ENCODE results near the gene ANKZF1. TPM values are rescaled to one million over a fixed set of nuclear protein-coding genes. Genes with fewer than 3 reads are reported as not detected.

The ANKZF1 gene
- total RNA-seq, 2 experiments from 2014 or later, result 97.0 to 97.5 TPM

DNA sequence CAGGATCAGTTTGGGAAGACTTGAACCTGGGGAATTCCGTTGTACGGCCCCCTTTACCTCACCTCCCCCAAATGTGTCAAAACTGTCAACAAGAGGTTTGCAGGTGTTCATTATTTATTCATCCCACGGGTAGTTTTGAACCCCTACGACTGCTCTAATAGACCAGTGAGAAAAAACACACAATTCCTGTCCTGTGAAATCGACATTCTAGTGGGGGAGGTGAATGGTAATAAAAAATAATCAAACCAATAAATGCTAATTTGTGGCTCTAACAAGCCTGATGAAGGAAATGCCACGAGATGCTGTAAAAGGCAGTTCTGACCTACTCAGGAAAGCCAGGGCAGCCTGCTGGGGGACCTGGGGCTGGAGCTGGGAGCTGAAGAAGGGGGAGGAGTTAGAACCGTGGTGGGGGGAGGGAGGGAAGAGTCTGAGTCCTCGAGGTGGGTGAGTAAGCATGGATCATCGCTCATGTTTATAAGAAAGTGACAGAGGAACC is 49.1 kb downstream of the ANKZF1 start:
- no peak for DNase-seq

GRCh38 chr2:219279151-219279915 is 49.7 kb downstream of the ANKZF1 start, which contains the start of gene DNAJB2:
Gene DNAJB2 (plus strand): TSS chr2:219279366. CDS start chr2:219279834, 468 bp downstream.
- intact Hi-C loops (cut with micrococcal nuclease), result loop anchor here (1.0 to 2.0 kb wide), 13 partner anchors 16 to 1009 kb away; partner anchors contain the start of genes AAMP, ABCB6, ANKZF1 and ATG9A
- Mint-ChIP-seq H3K27me3 (no peaks in the 10 kb centered on the region), H3K36me3 (peaks cover 24% of the 10 kb centered on the region), H3K4me3 (peak within 1 kb of the TSS; percentile 80), H3K4me1 (ENCODE audit: low read depth) (peaks cover 43% of the 10 kb centered on the region), H3K9me3 (no peaks in the 10 kb centered on the region), H3K27ac (peak within 1 kb of the TSS; percentile 95)
- CTCF ChIA-PET, result interaction anchor here (0.8 to 14.1 kb wide), 17 partner anchors 9 to 299 kb away, joined by 3 to 252 read pairs (median 8); partner anchors contain the start of genes ANKZF1, ATG9A, CNPPD1 and DNPEP
- POLR2A ChIA-PET, result interaction anchor here (0.8 to 6.5 kb wide), 10 partner anchors 15 to 108 kb away, joined by 4 to 85 read pairs (median 11); partner anchors contain the start of genes ANKZF1, ATG9A, CNPPD1 and DNPEP
- DNase-seq, result peak; percentile 100

More for the DNA sequence above, 49.1 kb downstream of the ANKZF1 start:
- ChIA-PET POLR2A (interaction anchor here (1.0 to 6.5 kb wide), 10 partner anchors 16 to 109 kb away, joined by 3 to 85 read pairs (median 11); partner anchors contain the start of genes ANKZF1, ATG9A, CNPPD1 and DNPEP), CTCF (interaction anchor here (0.6 to 14.1 kb wide), 23 partner anchors 9 to 299 kb away, joined by 3 to 252 read pairs (median 5); partner anchors contain the start of genes ANKZF1, ATG9A, CNPPD1 and DNPEP)
- H3K4me1 Mint-ChIP-seq (ENCODE audit: low read depth), result peaks cover 43% of the 10 kb centered on the region
- intact Hi-C loops (cut with micrococcal nuclease), result loop anchor here (1.0 to 2.0 kb wide), 13 partner anchors 17 to 1008 kb away; partner anchors contain the start of genes AAMP, ABCB6, ANKZF1 and ATG9A
- H3K36me3 Mint-ChIP-seq, result peaks cover 21% of the 10 kb centered on the region
- no peaks in the 10 kb centered on the region for H3K27me3 Mint-ChIP-seq
- peak overlapping the region; percentile 70 for H3K4me3 Mint-ChIP-seq
- H3K9me3 Mint-ChIP-seq, result no peaks in the 10 kb centered on the region
- H3K27ac Mint-ChIP-seq, result peak overlapping the region; percentile 95

DNA sequence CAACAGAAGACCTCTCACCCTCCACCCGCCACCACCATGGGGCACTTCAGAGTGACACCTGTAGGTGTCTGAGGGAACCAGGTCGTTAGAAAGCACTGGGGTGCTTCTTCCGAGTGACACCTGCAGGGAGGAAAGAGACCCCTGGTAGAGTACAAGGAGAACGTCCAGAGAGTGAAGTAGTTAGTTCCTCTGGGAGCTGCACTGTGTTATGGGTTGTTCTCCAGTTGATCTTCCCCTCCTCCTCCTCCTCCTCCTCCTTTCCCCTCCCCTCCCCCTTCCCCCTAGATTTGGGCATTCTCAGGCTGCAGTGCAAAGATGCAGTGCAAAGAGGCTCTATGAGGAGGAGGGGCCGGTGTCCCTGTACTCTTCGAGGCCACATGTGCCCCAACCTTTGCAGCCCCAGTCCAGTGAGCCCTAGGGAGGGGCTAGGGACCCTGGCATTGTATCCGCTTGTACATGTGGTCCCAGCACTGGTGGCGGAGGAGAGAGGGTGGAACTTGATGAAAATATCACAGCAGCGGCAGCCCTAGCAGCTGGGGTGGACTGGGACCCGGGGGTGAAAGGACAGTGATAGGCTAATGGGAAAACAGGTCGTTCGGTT is 50.4 kb downstream of the ANKZF1 start:
- DNase-seq, result no peak
- Mint-ChIP-seq H3K36me3 (peaks cover 24% of the 10 kb centered on the region), H3K4me1 (ENCODE audit: low read depth) (peaks cover 43% of the 10 kb centered on the region), H3K9me3 (no peaks in the 10 kb centered on the region), H3K27me3 (no peaks in the 10 kb centered on the region), H3K27ac (peak overlapping the region; percentile 89), H3K4me3 (peak overlapping the region; percentile 80)
- ChIA-PET POLR2A (interaction anchor here (0.8 to 6.5 kb wide), 8 partner anchors 15 to 104 kb away, joined by 4 to 85 read pairs (median 14); partner anchors contain the start of genes ANKZF1, ATG9A, CNPPD1 and GLB1L), CTCF (interaction anchor here (0.5 to 14.1 kb wide), 7 partner anchors 13 to 107 kb away, joined by 3 to 252 read pairs (median 19); partner anchors contain the start of genes DNPEP, GLB1L, STK16 and TUBA4A)
- intact Hi-C loops (cut with micrococcal nuclease), result loop anchor here (1.0 to 2.0 kb wide), 13 partner anchors 15 to 1009 kb away; partner anchors contain the start of genes AAMP, ABCB6, ANKZF1 and ATG9A

DNA sequence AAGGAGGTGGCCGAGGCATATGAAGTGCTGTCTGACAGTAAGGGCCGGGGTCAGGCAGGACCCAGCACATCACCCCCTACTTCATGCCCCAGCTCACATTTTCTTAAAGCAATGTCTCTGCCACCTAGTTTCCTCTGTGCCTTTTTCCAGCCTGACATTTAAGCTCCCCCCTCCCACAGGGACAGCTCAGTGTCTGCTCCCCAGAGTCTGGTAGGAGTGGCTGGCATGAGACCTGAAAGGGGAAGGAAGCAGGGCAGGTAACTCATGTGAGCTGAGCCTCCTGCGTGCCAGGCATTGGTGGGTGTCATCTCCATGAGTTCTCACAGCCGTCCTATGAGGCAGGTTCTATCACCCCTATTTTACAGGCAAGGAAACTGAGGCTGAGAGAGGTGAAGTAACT is 51.0 kb downstream of the ANKZF1 start:
- DNase-seq, result no peak
- intact Hi-C loops (cut with micrococcal nuclease), result no loop called here
- H3K4me1 Mint-ChIP-seq (ENCODE audit: low read depth), result peaks cover 43% of the 10 kb centered on the region
- H3K9me3 Mint-ChIP-seq, result no peaks in the 10 kb centered on the region
- peak overlapping the region; percentile 80 for H3K4me3 Mint-ChIP-seq
- no peaks in the 10 kb centered on the region for H3K27me3 Mint-ChIP-seq
- POLR2A ChIA-PET, result interaction anchor here (1.9 to 6.5 kb wide), 3 partner anchors 27 to 51 kb away, joined by 6 to 85 read pairs (median 22); partner anchors contain the start of genes ANKZF1, ATG9A, GLB1L and STK16
- CTCF ChIA-PET, result interaction anchor here (0.5 to 14.1 kb wide), 5 partner anchors 13 to 207 kb away, joined by 3 to 252 read pairs (median 19); partner anchors contain the start of genes GLB1L, STK16, TUBA4A and TUBA4B
- H3K36me3 Mint-ChIP-seq, result peaks cover 24% of the 10 kb centered on the region
- H3K27ac Mint-ChIP-seq, result no peak overlapping the region

GRCh38 chr2:219281588-219281987 is 52.0 kb downstream of the ANKZF1 start:
- peaks cover 43% of the 10 kb centered on the region for H3K4me1 Mint-ChIP-seq (ENCODE audit: low read depth)
- H3K4me3 Mint-ChIP-seq, result no peak overlapping the region
- no peak overlapping the region for H3K27ac Mint-ChIP-seq
- H3K27me3 Mint-ChIP-seq, result no peaks in the 10 kb centered on the region
- intact Hi-C loops (cut with micrococcal nuclease), result no loop called here
- no peaks in the 10 kb centered on the region for H3K9me3 Mint-ChIP-seq
- no peak for DNase-seq
- CTCF ChIA-PET, result interaction anchor here (0.7 to 14.1 kb wide), 3 partner anchors 12 to 208 kb away, joined by 3 to 252 read pairs (median 95); partner anchors contain the start of genes TUBA4A and TUBA4B
- POLR2A ChIA-PET, result interaction anchor here (0.9 to 6.5 kb wide), 3 partner anchors 13 to 52 kb away, joined by 3 to 85 read pairs (median 6); partner anchors contain the start of genes ANKZF1, ATG9A, TUBA4A and TUBA4B
- peaks cover 27% of the 10 kb centered on the region for H3K36me3 Mint-ChIP-seq

DNA sequence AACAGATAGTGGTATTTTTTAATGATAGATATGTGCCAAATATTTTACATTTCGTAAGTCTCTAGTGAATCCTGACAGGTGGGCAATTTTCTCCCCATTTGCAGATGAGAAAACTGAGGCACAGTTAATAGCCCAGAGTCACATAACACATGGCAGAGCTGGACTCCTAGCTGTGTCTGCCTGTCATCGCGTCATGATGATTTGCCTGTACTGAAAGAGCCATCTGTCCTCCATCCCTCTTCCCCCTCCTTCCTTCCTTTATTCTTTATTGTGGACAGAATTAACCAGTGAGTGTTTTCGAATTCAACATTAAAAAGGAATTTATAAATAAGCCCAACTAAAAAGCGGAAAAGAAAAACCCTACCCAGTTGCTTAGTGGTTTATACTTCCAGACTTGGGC is 52.8 kb downstream of the ANKZF1 start:
- intact Hi-C loops (cut with micrococcal nuclease), result no loop called here
- POLR2A ChIA-PET, result interaction anchor here (0.9 to 6.5 kb wide), 4 partner anchors 12 to 53 kb away, joined by 3 to 85 read pairs (median 10); partner anchors contain the start of genes ANKZF1, ATG9A, TUBA4A and TUBA4B
- CTCF ChIA-PET, result interaction anchor here (0.9 to 14.1 kb wide), 2 partner anchors 11 to 16 kb away, joined by 4 to 252 read pairs; no protein-coding TSS in a partner anchor
- H3K27me3 Mint-ChIP-seq, result no peaks in the 10 kb centered on the region
- peaks cover 40% of the 10 kb centered on the region for H3K4me1 Mint-ChIP-seq (ENCODE audit: low read depth)
- DNase-seq, result no peak
- H3K36me3 Mint-ChIP-seq, result peaks cover 27% of the 10 kb centered on the region
- H3K9me3 Mint-ChIP-seq, result no peaks in the 10 kb centered on the region
- no peak overlapping the region for H3K4me3 Mint-ChIP-seq
- no peak overlapping the region for H3K27ac Mint-ChIP-seq

DNA sequence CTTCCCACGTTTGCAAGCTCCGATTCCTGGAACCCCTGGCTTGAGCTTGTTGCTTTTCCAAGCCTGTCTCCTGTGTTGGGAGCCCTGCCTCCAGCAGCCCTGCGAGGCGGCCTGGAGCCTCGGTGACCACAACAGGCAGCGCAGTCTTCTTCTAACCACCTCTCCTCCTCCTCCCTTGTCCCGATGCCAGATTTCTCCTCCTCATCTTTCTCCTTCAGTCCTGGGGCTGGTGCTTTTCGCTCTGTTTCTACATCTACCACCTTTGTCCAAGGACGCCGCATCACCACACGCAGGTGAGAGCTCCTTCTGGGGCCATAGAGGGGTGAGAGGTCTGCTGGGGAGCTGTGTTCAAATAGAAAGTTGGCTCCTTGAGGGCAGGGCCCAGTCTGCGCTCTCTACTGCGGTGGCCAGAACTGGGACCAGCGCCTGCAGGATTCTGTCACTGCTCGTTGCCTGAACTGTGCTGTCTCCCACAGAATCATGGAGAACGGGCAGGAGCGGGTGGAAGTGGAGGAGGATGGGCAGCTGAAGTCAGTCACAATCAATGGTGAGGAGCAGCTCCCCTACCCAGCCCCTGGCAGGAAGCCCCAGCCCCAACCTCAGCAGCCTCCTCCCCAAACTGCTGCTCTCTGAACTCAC is 53.5 kb downstream of the ANKZF1 start:
- no peaks in the 10 kb centered on the region for H3K9me3 Mint-ChIP-seq
- intact Hi-C loops (cut with micrococcal nuclease), result no loop called here
- H3K36me3 Mint-ChIP-seq, result peaks cover 27% of the 10 kb centered on the region
- CTCF ChIA-PET, result interaction anchor here (0.9 to 14.1 kb wide), 3 partner anchors 10 to 16 kb away, joined by 3 to 252 read pairs (median 4); no protein-coding TSS in a partner anchor
- no peaks in the 10 kb centered on the region for H3K27me3 Mint-ChIP-seq
- H3K4me1 Mint-ChIP-seq (ENCODE audit: low read depth), result peaks cover 33% of the 10 kb centered on the region
- no peak overlapping the region for H3K4me3 Mint-ChIP-seq
- no peak overlapping the region for H3K27ac Mint-ChIP-seq
- POLR2A ChIA-PET, result interaction anchor here (4.0 to 6.5 kb wide), 2 partner anchors 11 to 30 kb away, joined by 13 to 85 read pairs; partner anchors contain the start of genes TUBA4A and TUBA4B
- no peak for DNase-seq

DNA sequence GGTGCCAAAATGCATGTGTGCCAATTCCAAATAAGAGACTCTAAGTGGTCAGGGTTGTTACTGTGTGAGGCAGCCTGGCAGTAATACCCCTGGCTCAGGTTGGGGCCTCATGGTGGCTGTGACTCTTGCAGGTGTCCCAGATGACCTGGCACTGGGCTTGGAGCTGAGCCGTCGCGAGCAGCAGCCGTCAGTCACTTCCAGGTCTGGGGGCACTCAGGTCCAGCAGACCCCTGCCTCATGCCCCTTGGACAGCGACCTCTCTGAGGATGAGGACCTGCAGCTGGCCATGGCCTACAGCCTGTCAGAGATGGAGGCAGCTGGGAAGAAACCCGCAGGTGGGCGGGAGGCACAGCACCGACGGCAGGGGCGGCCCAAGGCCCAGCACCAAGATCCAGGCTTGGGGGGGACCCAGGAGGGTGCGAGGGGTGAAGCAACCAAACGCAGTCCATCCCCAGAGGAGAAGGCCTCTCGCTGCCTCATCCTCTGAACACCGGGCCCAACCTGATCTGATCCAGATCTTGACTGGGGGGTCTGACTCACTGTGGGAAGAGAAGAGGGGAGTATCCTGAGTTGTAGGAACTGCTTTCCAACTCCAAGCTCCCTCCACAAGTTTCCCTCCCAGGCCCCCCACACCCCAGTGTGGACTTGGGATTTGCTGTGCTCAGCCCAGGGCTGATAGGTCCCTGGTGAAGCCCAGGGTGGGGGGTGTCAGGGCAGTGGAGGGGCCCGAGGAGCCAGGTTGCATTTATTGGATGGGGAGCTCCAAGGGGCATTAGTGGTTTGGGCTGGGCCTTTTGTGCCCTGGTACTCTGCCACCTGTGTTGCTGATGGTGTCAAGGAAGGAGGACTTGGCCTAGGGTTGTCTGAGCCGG is 55.1 kb downstream of the ANKZF1 start:
- Mint-ChIP-seq H3K36me3 (peaks cover 27% of the 10 kb centered on the region), H3K27me3 (no peaks in the 10 kb centered on the region), H3K9me3 (no peaks in the 10 kb centered on the region), H3K4me3 (no peak overlapping the region), H3K27ac (no peak overlapping the region), H3K4me1 (ENCODE audit: low read depth) (peaks cover 23% of the 10 kb centered on the region)
- intact Hi-C loops (cut with micrococcal nuclease), result no loop called here
- POLR2A ChIA-PET, result interaction anchor here (4.0 kb wide), 1 partner anchor 10 kb away, joined by 13 read pairs; no protein-coding TSS in a partner anchor
- DNase-seq, result no peak
- CTCF ChIA-PET, result interaction anchor here (1.2 to 14.1 kb wide), 2 partner anchors 9 to 14 kb away, joined by 3 to 252 read pairs; no protein-coding TSS in a partner anchor

DNA sequence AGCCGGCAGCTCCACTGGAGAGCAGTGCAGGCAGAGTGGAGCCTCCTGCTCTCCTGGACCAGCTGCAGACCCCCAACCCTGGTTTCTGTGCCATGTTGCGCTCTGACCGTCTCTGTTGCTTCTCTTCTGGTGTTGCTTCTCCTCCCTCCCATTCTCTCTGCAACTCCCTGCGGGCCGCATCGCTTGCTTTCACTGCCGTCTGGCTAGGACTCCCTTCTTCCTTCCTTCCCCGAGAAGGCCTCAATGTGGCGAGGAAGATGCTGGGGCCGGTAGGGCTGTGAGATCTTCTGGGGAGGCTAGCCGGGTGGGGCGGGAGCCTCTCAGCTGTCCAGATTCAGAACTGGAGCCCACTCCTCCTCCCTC is 55.7 kb downstream of the ANKZF1 start:
- POLR2A ChIA-PET, result interaction anchor here (4.0 kb wide), 1 partner anchor 9 kb away, joined by 13 read pairs; no protein-coding TSS in a partner anchor
- intact Hi-C loops (cut with micrococcal nuclease), result no loop called here
- H3K9me3 Mint-ChIP-seq, result no peaks in the 10 kb centered on the region

More for the DNA sequence above, 55.7 kb downstream of the ANKZF1 start:
- Mint-ChIP-seq H3K27ac (no peak overlapping the region), H3K36me3 (peaks cover 27% of the 10 kb centered on the region), H3K4me3 (no peak overlapping the region), H3K27me3 (no peaks in the 10 kb centered on the region), H3K4me1 (ENCODE audit: low read depth) (peaks cover 17% of the 10 kb centered on the region)
- no peak for DNase-seq
- CTCF ChIA-PET, result interaction anchor here (14.1 kb wide), 1 partner anchor 8 kb away, joined by 252 read pairs; no protein-coding TSS in a partner anchor

Data from activated CD4-positive, alpha-beta memory T cell treated with anti-CD3 and anti-CD28 coated beads for 36 hours (primary cell).